GM12874 (cell line): ENCODE results near the gene ACTL10.

Experiments used
- TF ChIP-seq, protein P1 (sequence below): IDR thresholded peaks from 2 replicates; pipeline ENCODE4 v1.5.1; 2011; ENCODE audit warnings: low read depth, mild to moderate bottlenecking, control low read depth, low read length, moderate library complexity; ENCODE audit not compliant: insufficient read depth

Gene ACTL10

GRCh38 chr20:33668466-33669155 is 1.9 kb downstream of the ACTL10 start:
- TF ChIP-seq, protein P1, sequence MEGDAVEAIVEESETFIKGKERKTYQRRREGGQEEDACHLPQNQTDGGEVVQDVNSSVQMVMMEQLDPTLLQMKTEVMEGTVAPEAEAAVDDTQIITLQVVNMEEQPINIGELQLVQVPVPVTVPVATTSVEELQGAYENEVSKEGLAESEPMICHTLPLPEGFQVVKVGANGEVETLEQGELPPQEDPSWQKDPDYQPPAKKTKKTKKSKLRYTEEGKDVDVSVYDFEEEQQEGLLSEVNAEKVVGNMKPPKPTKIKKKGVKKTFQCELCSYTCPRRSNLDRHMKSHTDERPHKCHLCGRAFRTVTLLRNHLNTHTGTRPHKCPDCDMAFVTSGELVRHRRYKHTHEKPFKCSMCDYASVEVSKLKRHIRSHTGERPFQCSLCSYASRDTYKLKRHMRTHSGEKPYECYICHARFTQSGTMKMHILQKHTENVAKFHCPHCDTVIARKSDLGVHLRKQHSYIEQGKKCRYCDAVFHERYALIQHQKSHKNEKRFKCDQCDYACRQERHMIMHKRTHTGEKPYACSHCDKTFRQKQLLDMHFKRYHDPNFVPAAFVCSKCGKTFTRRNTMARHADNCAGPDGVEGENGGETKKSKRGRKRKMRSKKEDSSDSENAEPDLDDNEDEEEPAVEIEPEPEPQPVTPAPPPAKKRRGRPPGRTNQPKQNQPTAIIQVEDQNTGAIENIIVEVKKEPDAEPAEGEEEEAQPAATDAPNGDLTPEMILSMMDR = no peak

DNA sequence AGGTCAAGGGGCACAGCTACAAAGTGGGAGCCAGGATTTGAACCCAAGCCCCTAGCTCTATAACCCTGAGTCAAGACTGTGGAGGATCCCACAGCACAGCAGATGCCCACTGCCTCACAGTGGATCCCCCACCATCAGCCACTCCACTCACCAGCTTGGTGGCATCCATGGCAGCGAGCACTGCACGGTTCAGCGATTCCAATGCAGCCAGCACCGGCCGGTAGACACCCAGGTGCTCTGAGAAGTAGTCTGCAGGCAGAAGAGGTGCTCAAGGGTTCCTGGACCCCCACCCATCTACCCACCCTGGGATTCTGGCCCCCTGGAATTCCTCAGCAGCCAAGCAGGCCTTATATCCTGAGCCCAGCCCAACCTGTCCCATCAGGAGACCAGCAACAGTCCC is 2.5 kb downstream of the ACTL10 start:
- TF ChIP-seq, protein P1 = no peak

DNA sequence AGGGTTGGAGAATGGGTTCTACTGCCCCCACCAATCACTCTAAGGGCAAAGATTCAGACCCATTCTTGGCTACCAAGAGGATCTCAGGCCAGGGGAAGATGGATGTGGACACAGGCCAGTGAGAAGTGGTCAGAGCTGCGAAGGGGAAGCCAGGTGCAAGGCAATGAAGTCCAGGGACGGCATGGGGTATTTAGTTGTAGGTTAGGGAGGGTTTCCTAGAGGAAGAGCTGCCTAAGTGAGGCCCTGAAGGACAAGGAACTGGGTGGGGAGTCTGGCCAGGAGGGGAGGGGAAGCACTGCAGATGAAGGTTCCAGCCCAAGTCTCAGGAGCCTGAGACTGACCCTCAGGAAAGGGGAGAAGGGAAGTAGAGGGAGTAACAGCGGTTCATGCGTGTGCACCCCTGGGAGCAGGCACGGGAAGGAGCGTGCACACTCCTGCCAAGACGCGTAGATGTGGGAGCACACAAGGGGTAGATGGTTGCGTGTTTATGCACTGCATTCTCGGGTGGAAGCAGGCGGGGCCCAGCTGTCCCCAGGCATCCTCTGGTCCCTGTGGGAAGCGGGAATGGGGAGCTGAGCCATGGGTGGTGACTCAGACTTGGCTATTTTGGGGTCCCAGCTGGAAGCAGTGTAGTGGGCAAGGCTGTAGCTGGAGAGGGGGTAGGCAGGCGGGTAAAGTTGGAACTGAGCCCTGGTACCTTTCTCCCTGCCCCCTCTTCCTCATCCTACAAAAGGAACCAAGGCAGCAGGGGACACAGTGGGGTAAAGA is 3.3 kb downstream of the ACTL10 start:
- TF ChIP-seq, protein P1 = no peak

- TF ChIP-seq, protein P1 = no peak
These were observed 4.2 kb downstream of the ACTL10 start for GRCh38 chr20:33670715-33671499.

GRCh38 chr20:33671573-33672288 is 5.0 kb downstream of the ACTL10 start:
- TF ChIP-seq, protein P1 = no peak

- TF ChIP-seq, protein P1 = no peak
These were observed 5.8 kb downstream of the ACTL10 start for GRCh38 chr20:33672426-33673113.
